ENCODE measurements around the gene OR5A2.

OR5A2 gene

GRCh38 chr11:59423835-59424234 is 2.4 kb downstream of the OR5A2 start:
- no peak for DNase-seq (ENCODE audit: low read depth)

GRCh38 chr11:59418156-59418555 is 8.1 kb downstream of the OR5A2 start:
- H3K4me3 ChIP-seq (ENCODE audit: control insufficient read depth, low read depth, low read length): no peak overlapping the region
- DNase-seq (ENCODE audit: low read depth): no peak
- TF ChIP-seq CTCF (IDR thresholded peaks at IDR 0.05; ENCODE audit: control insufficient read depth, insufficient read depth, low read depth, low read length, missing control alignments): no peak

More at GRCh38 chr11:59423835-59424234, 2.4 kb downstream of the OR5A2 start:
- no peak for TF ChIP-seq CTCF (IDR thresholded peaks at IDR 0.05; ENCODE audit: control insufficient read depth, insufficient read depth, low read depth, low read length, missing control alignments)
- no peak overlapping the region for H3K4me3 ChIP-seq (ENCODE audit: control insufficient read depth, low read depth, low read length)

- H3K4me3 ChIP-seq (ENCODE audit: control insufficient read depth, low read depth, low read length): no peak overlapping the region
- DNase-seq (ENCODE audit: low read depth): no peak
- no peak for TF ChIP-seq CTCF (IDR thresholded peaks at IDR 0.05; ENCODE audit: control insufficient read depth, insufficient read depth, low read depth, low read length, missing control alignments)
Observed at GRCh38 chr11:59417023-59417422, 9.2 kb downstream of the OR5A2 start.

GRCh38 chr11:59416613-59417012 is 9.6 kb downstream of the OR5A2 start:
- DNase-seq (ENCODE audit: low read depth): no peak
- H3K4me3 ChIP-seq (ENCODE audit: control insufficient read depth, low read depth, low read length): no peak overlapping the region
- TF ChIP-seq CTCF (IDR thresholded peaks at IDR 0.05; ENCODE audit: control insufficient read depth, insufficient read depth, low read depth, low read length, missing control alignments): no peak

- no peak for TF ChIP-seq CTCF (IDR thresholded peaks at IDR 0.05; ENCODE audit: control insufficient read depth, insufficient read depth, low read depth, low read length, missing control alignments)
- DNase-seq (ENCODE audit: low read depth): no peak
- no peak overlapping the region for H3K4me3 ChIP-seq (ENCODE audit: control insufficient read depth, low read depth, low read length)
Observed at GRCh38 chr11:59415111-59415510, 11.1 kb downstream of the OR5A2 start.

- TF ChIP-seq CTCF (IDR thresholded peaks at IDR 0.05; ENCODE audit: control insufficient read depth, insufficient read depth, low read depth, low read length, missing control alignments): no peak
- H3K4me3 ChIP-seq (ENCODE audit: control insufficient read depth, low read depth, low read length): no peak overlapping the region
- DNase-seq (ENCODE audit: low read depth): no peak
Observed at GRCh38 chr11:59413646-59414045, 12.6 kb downstream of the OR5A2 start.

GRCh38 chr11:59403546-59403945 is 22.7 kb downstream of the OR5A2 start:
- TF ChIP-seq CTCF (IDR thresholded peaks at IDR 0.05; ENCODE audit: control insufficient read depth, insufficient read depth, low read depth, low read length, missing control alignments): no peak
- DNase-seq (ENCODE audit: low read depth): no peak
- H3K4me3 ChIP-seq (ENCODE audit: control insufficient read depth, low read depth, low read length): no peak overlapping the region
